ENCODE measurements around the gene PIK3CD.

Gene PIK3CD

DNA sequence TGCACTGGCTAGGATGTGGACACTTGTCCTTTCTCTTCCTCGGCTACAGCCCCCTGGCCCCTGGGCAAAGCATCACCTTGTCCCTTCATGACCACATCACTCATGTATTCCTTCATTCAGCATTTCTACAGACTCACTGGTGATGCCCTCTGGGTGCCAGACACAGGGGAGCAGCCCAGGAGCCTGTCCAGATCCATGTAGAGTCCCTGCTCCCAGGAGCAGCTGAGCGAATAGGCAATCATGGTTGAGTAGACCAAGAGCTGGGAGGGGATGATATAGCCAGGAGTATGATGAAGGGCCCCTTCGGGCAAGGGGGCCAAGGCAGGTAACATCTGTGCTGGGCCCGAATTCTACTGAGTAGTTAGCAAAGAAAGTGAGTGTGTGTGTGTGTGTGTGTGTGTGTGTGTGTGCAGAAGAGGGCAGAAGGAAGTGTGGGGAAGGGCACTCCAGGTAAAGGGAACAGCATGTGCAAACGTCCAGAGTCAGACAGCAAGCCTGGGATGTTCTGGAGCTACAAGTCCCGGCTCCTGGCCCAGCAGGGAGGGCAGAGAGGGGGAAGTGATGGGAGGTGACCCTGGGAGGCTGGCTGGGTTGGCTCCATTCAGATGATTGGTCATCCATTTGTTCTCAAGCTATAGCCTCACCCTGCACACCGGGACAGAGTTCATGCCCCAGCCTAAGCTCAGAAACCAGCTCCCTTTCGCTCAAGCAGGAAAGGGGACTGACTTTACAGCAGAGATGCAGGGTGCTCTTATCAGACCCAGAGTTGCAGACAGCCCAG lies 21.0 kb upstream of the PIK3CD start:
- TF ChIP-seq POLR2A (IDR thresholded peaks at IDR 0.05; ENCODE audit: low read length) (no peak), GATA1 (IDR thresholded peaks at IDR 0.05; ENCODE audit: low read depth, low read length) (no peak)
- no peak for DNase-seq

DNA sequence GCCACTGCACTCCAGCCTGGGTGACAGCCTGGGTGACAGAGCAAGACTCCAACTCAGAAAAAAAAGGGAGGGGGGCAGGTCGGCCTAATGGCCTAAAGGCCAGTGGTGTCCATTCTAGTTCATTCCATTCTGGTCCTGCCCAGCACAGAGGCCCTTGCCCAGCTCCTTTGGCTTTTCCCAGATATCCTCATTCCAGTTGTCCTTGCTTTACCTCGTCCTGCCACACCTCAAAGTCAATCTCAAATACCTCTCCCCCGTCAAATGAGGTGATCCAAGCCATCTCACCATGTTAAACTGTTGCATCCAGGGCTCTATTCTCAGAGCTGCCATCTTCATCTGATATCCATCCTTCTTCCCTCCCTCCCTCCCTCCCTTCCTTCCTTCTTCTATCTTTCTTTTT lies 19.9 kb upstream of the PIK3CD start:
- no peak for DNase-seq
- TF ChIP-seq GATA1 (IDR thresholded peaks at IDR 0.05; ENCODE audit: low read depth, low read length) (no peak), POLR2A (IDR thresholded peaks at IDR 0.05; ENCODE audit: low read length) (no peak)

DNA sequence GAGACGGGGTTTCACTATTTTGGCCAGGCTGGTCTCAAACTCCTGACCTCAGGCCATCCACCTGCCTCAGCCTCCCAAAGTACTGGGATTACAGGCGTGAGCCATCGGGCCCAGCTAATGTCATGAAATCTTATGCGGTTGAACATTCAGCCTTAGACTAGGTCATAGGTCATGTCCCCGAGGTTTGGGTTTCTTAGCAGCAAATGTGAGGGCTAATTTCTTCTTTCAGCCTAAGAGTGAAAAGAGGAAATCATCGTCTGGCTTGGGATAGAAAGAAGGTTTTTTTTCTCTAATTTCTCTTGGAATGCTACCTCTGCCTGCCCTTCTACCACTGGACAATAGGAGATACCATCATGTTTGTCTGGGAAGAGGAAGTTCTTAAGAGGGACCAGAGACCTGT lies 18.0 kb upstream of the PIK3CD start:
- no peak for TF ChIP-seq GATA1 (IDR thresholded peaks at IDR 0.05; ENCODE audit: low read depth, low read length)
- no peak for TF ChIP-seq POLR2A (IDR thresholded peaks at IDR 0.05; ENCODE audit: low read length)
- DNase-seq, result no peak

DNA sequence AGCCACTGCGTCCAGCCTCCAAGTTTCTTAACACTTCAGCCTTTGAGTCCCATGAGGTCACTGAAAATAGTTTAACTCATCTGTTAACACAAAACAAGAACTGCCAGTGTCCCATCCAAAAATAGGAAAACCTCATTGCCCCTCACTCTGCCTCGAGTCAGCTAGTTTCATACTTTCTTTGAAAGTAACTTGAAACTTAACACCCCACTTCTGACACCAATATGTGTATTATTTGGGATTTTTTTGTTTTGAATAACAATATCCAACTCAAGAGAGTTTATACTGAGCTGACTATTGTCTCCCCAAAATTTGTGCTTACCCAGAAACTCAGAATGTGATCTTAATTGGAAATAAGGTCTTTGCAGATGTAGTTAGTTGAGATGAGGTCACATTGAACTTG lies 16.9 kb upstream of the PIK3CD start:
- no peak for DNase-seq
- TF ChIP-seq POLR2A (IDR thresholded peaks at IDR 0.05; ENCODE audit: low read length) (no peak), GATA1 (IDR thresholded peaks at IDR 0.05; ENCODE audit: low read depth, low read length) (no peak)

DNA sequence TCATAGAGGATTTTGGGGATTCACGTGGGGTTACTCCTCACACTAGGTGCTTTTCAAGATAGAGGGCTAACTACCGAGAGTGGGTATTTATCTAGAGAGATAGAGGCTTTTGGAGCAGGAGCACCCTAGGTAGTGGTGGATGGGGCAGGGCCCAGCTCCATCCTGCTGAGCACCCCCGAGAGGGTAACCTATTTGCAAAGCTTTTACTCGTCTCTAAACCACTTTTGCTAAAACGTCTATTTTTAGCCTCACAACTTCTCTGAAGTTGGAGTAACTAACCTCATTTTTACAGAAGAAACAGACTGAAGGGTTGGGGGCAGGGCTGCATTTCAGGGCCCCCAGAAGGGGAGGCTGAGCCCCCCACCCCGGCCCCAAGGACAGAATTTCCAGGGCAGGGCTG lies 12.3 kb upstream of the PIK3CD start:
- no peak for DNase-seq
- no peak for TF ChIP-seq POLR2A (IDR thresholded peaks at IDR 0.05; ENCODE audit: low read length)
- no peak for TF ChIP-seq GATA1 (IDR thresholded peaks at IDR 0.05; ENCODE audit: low read depth, low read length)

DNA sequence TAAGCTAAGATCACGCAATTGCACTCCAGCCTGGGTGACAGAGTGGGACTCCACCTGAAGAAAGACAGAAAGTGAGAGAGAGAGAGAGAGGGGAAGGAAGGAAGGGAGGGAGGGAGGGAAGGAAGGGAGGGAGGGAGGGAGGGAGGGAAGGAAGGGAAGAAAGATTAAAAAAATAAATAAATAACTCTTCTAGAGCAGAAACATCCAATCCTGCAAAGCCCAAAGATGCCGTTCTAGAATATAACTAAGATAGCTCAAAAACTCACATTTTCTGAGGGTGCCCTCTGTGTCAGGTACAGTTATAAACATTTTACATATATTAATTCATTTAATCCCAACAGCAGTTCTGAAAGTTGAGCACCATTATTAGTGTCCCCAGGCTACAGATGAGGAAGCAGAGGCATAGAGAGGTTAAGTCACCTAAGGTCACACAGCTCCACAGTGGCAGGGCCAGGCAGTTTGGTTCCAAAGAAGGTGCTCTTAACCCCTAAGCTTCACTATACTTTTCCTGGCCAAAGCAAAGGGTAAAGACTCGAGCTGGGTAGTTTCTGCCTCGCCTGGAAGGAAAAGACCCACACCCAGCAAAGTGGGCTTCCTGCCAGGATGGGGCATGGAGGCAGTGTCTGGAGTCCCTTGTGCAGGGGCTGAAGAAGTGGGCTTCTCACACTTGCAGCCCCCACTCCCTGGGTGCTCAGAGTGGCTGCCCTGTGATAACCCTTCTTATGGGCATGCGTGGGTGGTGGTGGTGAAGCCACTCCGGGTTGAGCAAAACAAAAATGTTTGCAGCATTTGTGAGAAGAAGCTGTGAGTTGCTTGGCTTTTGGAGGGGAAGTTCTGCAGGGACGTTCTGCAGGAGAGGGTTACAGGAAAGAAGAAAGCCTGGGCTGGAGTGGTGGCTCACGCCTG lies 7.9 kb upstream of the PIK3CD start:
- TF ChIP-seq GATA1 (IDR thresholded peaks at IDR 0.05; ENCODE audit: low read depth, low read length) (no peak), POLR2A (IDR thresholded peaks at IDR 0.05; ENCODE audit: low read length) (no peak)
- no peak for DNase-seq

DNA sequence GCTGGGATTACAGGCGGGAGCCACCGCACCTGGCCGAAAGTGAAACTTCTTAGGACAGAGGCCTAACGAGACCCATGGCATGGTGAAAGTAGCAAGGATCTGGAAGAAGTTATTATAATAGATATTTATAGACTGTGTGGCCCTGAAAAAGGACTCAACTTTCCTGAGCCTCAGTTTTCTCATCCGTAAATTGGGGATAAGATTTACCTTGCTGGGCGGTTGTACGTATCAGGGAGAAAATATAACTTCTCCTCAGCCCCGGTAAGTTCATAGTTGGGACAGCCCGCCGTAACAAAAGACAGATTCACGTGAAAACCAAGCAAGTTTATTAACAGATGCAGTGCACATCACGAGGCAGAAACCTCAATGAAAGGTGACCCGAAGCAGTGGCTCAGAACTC lies 5.5 kb upstream of the PIK3CD start:
- no peak for DNase-seq
- TF ChIP-seq POLR2A (IDR thresholded peaks at IDR 0.05; ENCODE audit: low read length), result no peak
- TF ChIP-seq GATA1 (IDR thresholded peaks at IDR 0.05; ENCODE audit: low read depth, low read length), result no peak

DNA sequence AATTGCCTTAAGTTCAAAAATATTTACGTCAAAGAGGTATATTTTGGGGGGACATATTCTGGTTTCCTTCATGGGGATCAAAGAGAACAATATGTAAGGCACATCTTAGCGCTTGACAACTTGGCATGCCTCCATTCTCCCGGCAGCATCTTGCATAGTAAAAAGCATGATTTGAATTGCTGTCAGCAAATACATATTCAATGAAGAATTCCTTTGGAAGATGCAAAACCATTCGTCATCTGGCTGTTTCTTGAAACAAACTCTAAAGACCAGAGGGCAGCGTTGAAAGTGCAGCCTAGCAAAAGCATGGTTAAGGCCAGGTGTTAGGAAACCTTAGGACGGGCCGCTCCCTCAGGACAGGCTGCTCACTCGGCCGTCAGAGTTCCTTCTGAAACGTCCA lies 3.4 kb upstream of the PIK3CD start:
- no peak for DNase-seq
- TF ChIP-seq GATA1 (IDR thresholded peaks at IDR 0.05; ENCODE audit: low read depth, low read length) (no peak), POLR2A (IDR thresholded peaks at IDR 0.05; ENCODE audit: low read length) (no peak)

DNA sequence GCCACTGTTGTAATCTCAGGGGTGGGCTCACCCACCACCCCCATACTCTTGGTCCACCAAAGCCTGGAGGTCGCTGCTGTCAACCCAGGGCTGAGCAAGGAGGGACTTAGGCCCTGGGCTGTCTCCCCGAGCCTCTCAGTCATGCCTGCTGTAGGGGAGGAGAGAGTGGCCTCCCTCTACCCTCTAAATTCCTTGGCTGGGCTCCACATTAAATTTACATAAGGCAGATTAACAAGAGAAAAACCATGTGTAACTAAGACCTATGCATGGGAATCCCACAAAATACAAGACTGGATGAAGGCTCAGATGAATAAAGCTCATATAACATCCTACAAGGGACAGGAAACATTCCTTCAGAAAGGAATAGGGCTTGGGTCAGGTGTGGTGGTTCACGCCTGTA lies 1.8 kb upstream of the PIK3CD start:
- TF ChIP-seq POLR2A (IDR thresholded peaks at IDR 0.05; ENCODE audit: low read length), result no peak
- no peak for TF ChIP-seq GATA1 (IDR thresholded peaks at IDR 0.05; ENCODE audit: low read depth, low read length)
- DNase-seq, result no peak

DNA sequence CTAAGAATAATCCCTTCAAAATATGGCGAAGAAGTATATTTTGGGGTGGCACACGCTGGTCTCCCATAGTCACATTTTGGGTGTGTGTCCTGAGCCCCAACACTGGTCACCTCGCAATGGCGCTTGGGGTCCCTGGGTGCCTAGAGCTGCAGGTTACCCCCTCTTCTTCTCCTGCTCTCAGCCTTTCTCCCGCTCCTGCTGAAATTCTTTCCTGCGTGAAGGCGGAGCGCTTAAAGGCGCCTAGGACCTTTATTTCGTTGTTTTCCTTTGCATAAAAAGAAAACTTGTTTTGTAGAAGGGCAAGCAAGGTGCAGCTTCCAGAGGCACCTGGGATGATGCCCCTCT lies 339 bp upstream of the PIK3CD start:
- TF ChIP-seq GATA1 (IDR thresholded peaks at IDR 0.05; ENCODE audit: low read depth, low read length) (no peak), POLR2A (IDR thresholded peaks at IDR 0.05; ENCODE audit: low read length) (no peak)
- DNase-seq, result no peak

DNA sequence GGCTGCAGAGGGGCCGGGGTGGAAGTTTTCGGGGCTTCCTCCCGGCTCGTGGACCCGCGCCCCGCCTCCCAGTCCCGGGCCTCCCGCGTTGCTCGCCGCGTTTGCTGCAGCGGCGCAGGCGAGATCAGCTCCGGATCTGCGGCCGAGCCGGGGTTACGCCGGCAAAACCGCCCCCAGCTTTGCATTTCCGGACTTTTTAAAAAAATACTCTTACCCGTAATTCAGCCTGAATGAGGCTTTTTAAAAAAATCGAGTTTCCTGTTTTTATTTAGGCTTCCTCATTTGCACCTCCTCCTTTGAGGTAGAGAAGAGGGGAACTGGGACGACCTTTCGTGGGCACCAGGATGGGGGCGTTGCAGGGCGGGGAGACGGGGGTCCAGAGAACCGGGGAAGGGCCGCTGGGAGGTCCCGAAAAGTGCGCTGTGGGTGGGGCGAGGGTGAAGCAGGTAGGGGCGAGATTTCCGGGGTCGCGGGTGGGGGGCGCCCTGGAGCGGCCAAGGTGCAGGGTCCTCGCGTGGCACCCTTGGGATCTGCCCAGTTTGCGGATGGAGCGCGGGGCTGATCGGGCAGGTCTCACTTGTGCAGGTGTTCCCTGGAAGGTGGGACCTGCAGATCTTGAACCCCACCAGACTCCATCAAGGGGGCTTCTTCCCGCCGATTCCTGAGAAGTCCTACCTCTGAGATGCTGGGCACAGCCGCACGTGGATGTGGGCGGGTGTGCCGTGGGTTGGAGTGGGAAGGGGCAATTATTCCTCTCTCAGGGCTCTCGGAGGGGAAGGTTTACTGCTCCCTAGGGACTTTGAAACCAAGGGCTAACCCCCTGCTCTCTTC lies 1.1 kb downstream of the PIK3CD start:
- TF ChIP-seq GATA1 (IDR thresholded peaks at IDR 0.05; ENCODE audit: low read depth, low read length) (no peak), POLR2A (IDR thresholded peaks at IDR 0.05; ENCODE audit: low read length) (no peak)
- no peak for DNase-seq

DNA sequence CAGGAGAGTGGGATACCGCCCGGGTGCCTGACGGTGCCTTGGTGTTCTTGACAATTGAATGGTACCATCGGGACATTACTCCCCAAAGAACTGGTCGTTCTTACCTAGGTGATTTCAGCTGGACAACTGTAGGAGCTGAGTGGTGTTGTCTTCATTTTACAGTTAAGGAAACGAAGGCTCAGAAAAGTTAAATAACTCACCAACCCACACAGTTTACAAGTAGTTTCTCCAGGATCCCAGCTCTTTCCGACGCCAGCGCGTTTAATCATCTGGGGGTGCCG lies 1.6 kb downstream of the PIK3CD start:
- DNase-seq, result no peak
- TF ChIP-seq GATA1 (IDR thresholded peaks at IDR 0.05; ENCODE audit: low read depth, low read length), result no peak
- TF ChIP-seq POLR2A (IDR thresholded peaks at IDR 0.05; ENCODE audit: low read length), result no peak

DNA sequence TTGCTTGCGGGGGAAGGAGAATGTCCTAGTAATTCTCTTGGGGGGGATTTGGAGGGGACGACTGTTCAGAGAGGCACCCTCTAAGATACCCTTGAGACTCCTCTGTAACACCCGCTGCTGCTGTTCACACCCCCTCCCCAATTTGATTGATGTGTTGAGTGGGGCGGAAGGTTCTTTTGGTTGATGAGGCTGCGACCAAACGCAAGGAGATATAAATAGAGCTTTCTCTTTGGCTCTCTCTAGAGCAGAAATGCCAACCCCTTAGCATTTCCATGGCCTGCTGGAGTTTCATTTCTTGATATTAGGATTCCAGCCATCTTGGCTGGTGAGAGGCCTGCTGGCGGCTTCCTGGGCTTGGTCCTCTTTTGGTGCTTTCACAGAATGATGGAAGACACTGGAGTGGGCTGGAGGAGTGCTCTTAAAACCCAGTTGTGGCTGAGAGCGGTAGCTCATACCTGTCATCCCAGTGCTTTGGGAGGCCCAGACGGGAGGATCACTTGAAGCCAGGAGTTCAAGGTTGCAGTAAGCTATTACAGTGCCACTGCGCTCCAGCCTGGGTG lies 2.0 kb downstream of the PIK3CD start:
- DNase-seq, result no peak
- TF ChIP-seq POLR2A (IDR thresholded peaks at IDR 0.05; ENCODE audit: low read length) (no peak), GATA1 (IDR thresholded peaks at IDR 0.05; ENCODE audit: low read depth, low read length) (no peak)

Measured in erythroblast (primary cell).